ENCODE results near the gene LIN7C. TPM values are rescaled to one million over a fixed set of nuclear protein-coding genes. Genes with fewer than 3 reads are reported as not detected.

The LIN7C gene
- total and polyA plus RNA-seq, 4 donors: 5.2 to 43.7 (median 25.8) TPM

GRCh38 chr11:27468995-27469695 is 37.4 kb downstream of the LIN7C start:
- no peaks in the 10 kb centered on the region for H3K9me3 ChIP-seq (ENCODE audit: control insufficient read depth in 4 of 4, low read length in 3 of 4)
- 38% methylated on average over 8 of the region's 8 CpGs for WGBS
- DNase-seq (ENCODE audit: low spot score): no peak
- H3K4me1 ChIP-seq (ENCODE audit: control insufficient read depth in 4 of 4, insufficient read depth in 4 of 4, low read length in 3 of 4): peaks cover 2 to 52% (median 39%) of the 10 kb centered on the region in 4 donors
- H3K4me3 ChIP-seq (ENCODE audit: low read depth in 1 of 3, low read length in 3 of 3): peak overlapping the region; percentile 18 to 96 (median 81)
- no peaks in the 10 kb centered on the region for H3K27me3 ChIP-seq (ENCODE audit: control insufficient read depth in 4 of 4, insufficient read depth in 4 of 4, low read length in 3 of 4)
- no peaks in the 10 kb centered on the region for H3K36me3 ChIP-seq (ENCODE audit: control insufficient read depth in 4 of 4, insufficient read depth in 3 of 4, low read depth in 1 of 4, low read length in 3 of 4)
- H3K9ac ChIP-seq (ENCODE audit: low read depth in 1 of 2, low read length in 2 of 2): peak overlapping the region; percentile 35 to 59
- peak overlapping the region; percentile 70 to 75 for H3K27ac ChIP-seq (ENCODE audit: low read depth in 1 of 2, low read length in 2 of 2)
- peak; percentile 70 to 88 for TF ChIP-seq RXRA (IDR thresholded peaks at IDR 0.05)
- TF ChIP-seq HNF4A (conservative IDR thresholded peaks at IDR 0.05): no peak
- no peak for TF ChIP-seq ATF3 (IDR thresholded peaks at IDR 0.05)
- no peak for TF ChIP-seq HNF4G (IDR thresholded peaks at IDR 0.05)

GRCh38 chr11:27468209-27468994 is 38.2 kb downstream of the LIN7C start:
- 35% methylated on average over 5 of the region's 5 CpGs for WGBS
- peak overlapping the region; percentile 8 to 96 (median 81) for H3K4me3 ChIP-seq (ENCODE audit: low read depth in 1 of 3, low read length in 3 of 3)
- peaks cover 0 to 54% (median 40%) of the 10 kb centered on the region in 4 donors for H3K4me1 ChIP-seq (ENCODE audit: control insufficient read depth in 4 of 4, insufficient read depth in 4 of 4, low read length in 3 of 4)
- H3K27ac ChIP-seq (ENCODE audit: low read depth in 1 of 2, low read length in 2 of 2): peak overlapping the region; percentile 70 to 75
- H3K9ac ChIP-seq (ENCODE audit: low read depth in 1 of 2, low read length in 2 of 2): peak overlapping the region; percentile 35 to 60
- no peak for DNase-seq (ENCODE audit: low spot score)
- no peaks in the 10 kb centered on the region for H3K9me3 ChIP-seq (ENCODE audit: control insufficient read depth in 4 of 4, low read length in 3 of 4)
- TF ChIP-seq ATF3 (IDR thresholded peaks at IDR 0.05) (no peak), EGR1 (IDR thresholded peaks at IDR 0.05; ENCODE audit: low read depth in 2 of 2) (no peak), YY1 (IDR thresholded peaks at IDR 0.05) (no peak), FOXA1 (IDR thresholded peaks at IDR 0.05) (no peak), CTCF (IDR thresholded peaks at IDR 0.05; ENCODE audit: low read depth, low read length, missing input control) (no peak), ZBTB33 (IDR thresholded peaks at IDR 0.05) (no peak), HNF4G (IDR thresholded peaks at IDR 0.05) (no peak), REST (IDR thresholded peaks at IDR 0.05) (no peak), HNF4A (conservative IDR thresholded peaks at IDR 0.05) (no peak), RAD21 (IDR thresholded peaks at IDR 0.05) (no peak), GABPA (IDR thresholded peaks at IDR 0.05 in 1 of 2, conservative IDR thresholded peaks at IDR 0.05 in 1 of 2) (no peak), TAF1 (conservative IDR thresholded peaks at IDR 0.05) (no peak), SP1 (IDR thresholded peaks at IDR 0.05) (no peak), RXRA (IDR thresholded peaks at IDR 0.05) (no peak), JUND (IDR thresholded peaks at IDR 0.05) (no peak)
- no peaks in the 10 kb centered on the region for H3K27me3 ChIP-seq (ENCODE audit: control insufficient read depth in 4 of 4, insufficient read depth in 4 of 4, low read length in 3 of 4)
- no peaks in the 10 kb centered on the region for H3K36me3 ChIP-seq (ENCODE audit: control insufficient read depth in 4 of 4, insufficient read depth in 3 of 4, low read depth in 1 of 4, low read length in 3 of 4)

Data from liver (tissue), 9 donors.